NCI-H146 treated with DMSO at 0.1 percent for 48 hours (cell line): Measurements from ENCODE around the gene SLC39A11.
"Not testable (repeated sequence)": the region's sequence is repeated elsewhere in the genome, so short reads cannot be mapped to it uniquely, and the experiment has no call there.

ENCODE experiments used
- DNase-seq: peaks from one replicate; lab custom pipeline; 2025; ENCODE audit not compliant: unreplicated experiment; lab: John Stamatoyannopoulos, UW

Gene SLC39A11

GRCh38 chr17:73072219-73072962 lies 20.1 kb downstream of the SLC39A11 start:
- DNase-seq: no peak

DNA sequence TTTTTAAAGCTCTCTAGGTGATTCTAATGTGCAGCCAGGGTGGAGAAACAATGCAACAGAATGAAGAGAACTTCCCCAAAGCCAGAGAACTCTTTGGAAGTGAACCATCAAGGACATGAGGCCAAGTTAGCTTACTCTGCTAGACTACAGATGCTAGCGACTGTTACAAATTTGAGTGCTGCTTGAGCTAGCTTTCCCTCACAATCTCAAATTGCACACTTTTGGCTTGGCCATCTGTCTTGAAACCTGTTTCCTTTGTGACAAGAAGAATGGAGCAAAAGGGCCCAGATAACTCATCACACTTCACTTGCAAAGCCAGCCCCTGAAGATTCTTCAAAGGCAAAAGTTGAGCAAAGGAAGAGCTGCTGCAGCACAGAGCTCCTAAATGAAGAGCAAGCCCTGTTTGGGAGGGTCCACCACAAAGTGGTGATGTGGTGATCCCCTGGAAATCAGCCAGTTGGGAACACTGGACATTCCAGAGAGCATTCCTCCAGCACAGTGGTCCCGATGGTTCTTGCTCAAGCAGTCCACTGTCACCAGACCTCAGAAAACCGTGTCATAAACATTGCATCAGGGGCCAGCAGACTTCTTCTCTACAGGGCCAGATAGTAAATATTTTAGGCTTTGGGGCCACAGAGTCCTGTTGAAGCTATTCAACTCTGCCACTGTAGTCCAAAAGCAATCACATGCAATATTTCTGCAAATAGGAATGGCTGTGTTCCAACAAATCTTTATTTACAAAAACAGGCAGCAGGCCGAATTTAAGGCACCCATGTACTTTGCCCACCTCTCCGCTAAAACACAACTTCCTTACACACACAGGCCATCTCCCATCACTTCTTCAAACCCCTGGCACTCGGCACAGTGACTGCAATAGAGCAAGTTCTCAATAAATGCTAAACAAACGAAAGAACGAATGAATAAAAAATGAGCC lies 21.2 kb downstream of the SLC39A11 start:
- no peak for DNase-seq

- DNase-seq: no peak
These were observed 22.6 kb downstream of the SLC39A11 start for GRCh38 chr17:73069841-73070240.

- no peak for DNase-seq
These were observed 23.2 kb downstream of the SLC39A11 start for GRCh38 chr17:73069164-73069770.

DNA sequence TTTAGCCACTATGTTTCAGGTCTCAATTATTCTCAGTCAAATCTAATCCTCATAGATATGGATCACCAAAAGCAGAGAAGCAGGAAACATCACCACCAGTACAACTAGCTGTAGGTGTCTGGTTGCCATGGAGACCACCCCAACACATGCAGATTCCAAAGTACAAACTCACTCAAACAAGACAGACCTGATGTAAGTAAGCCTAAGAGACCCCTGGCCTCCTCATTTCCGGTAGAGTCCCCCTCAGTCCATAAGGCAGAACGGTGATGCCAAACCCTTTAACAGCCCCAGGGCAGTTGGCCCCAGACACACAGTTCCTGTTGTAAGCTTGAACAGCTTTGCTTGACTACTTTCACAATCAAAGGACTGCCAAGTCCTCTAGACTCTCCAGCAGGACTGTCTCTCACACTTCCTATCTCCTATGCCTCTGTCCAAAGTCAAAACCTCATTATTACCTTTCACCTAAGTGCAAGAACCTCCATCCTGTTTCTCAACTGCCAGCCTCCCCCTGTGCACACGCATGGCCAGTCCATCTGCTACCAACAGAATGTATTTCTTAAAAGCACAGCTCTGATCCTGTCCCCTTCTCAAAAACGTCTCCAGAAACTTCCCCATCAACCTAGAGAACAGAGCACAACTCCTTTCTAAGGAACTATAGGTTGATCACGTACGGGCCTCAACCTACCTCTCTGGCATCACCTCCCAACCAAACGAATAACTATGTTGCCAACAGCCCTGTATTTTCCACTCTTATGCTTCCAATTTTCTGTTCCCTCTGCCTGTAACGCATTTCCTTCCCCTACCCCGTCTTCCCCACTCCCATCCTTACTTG lies 23.9 kb downstream of the SLC39A11 start:
- DNase-seq: no peak

DNA sequence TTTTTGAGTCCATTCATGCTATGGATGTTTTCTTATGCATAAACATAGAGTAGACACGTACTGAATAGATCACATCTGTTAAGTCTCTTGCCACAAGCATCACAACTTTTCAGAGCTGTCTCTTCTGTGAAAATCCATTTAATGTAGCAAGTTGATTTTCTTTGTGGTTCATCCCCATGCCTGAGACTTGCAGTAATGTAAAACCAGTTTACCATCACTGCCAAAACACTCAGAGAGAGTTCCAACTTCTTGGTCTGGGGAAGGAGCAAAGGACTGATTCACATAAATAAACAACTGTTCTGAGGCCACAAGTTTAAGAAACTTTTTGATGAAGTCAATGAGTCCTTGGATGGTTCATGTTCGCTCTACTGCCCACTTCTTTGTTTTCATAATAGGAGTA lies 24.8 kb downstream of the SLC39A11 start:
- DNase-seq: not testable (repeated sequence)

DNA sequence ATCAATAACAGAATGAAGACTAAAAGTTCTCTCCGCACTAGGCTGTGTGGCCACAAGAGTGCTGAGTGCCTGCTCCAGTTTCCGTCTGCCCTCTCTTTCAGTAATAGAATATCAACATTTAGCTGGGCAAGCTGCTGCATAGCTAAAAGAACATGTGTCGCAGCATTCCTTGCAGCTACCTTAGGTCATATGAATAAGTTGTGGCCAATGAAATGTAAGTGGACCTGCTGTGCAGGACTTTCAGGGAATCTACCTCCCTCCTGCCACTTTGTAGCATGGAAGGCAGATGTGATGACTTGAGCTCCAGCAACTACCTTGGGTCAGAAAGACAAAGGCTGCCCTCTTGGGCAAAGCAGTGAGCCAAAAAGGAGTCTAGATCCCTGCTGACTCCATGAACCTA lies 25.4 kb downstream of the SLC39A11 start:
- no peak for DNase-seq

DNA sequence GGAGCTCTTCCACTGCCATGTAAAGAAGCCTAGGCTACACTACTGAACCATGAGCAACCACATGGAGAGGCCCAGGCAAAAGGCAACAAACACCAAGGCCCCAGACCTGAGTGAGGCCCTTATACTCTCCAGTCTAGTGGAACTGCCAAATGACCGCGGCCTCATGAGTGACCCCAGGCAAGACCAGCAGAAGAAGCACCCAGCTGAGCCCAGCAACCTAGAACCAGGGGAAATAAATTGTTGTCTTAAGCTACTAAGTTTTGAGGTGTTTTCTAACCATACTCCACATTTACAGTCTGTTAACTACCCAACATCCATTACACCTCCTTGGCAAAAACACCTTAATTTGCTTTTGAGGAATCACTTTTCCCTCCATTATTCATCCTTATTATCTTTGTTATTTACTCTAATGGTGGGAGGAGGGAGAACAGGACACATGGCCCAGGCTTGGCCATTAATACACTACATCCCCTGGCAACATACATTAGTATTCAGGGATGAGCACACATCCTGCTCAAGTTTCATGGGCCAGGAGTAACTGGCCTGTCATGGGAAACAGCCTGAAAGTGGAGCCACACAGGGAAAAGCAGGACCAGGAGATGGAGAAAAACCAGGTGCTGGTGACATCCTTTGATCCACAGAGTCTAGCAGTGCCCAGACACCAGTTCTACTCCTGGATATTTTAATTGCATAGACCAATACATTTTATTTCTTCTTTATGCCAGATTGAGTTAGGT lies 26.2 kb downstream of the SLC39A11 start:
- no peak for DNase-seq

GRCh38 chr17:73065376-73065775 lies 27.1 kb downstream of the SLC39A11 start:
- DNase-seq: no peak

GRCh38 chr17:73064084-73064938 lies 28.2 kb downstream of the SLC39A11 start:
- DNase-seq: no peak

GRCh38 chr17:73062726-73063125 lies 29.8 kb downstream of the SLC39A11 start:
- DNase-seq: no peak

DNA sequence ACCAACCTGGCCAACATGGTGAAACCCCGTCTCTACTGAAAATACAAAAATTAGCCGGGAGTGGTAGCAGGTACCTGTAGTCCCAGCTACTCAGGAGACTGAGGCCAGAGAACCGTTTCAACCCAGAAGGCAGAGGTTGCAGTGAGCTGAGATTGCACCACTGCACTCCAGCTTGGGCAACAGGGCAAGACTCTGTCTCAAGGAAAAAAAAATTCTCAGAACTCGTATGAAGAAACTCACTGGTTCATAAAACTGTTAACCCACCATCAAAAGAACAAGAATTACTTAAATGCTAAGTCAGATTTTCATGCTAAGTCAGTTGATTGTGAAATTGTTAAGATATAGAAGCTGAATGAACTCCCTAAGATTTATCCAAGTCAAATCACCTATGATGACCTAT lies 31.3 kb downstream of the SLC39A11 start:
- no peak for DNase-seq

DNA sequence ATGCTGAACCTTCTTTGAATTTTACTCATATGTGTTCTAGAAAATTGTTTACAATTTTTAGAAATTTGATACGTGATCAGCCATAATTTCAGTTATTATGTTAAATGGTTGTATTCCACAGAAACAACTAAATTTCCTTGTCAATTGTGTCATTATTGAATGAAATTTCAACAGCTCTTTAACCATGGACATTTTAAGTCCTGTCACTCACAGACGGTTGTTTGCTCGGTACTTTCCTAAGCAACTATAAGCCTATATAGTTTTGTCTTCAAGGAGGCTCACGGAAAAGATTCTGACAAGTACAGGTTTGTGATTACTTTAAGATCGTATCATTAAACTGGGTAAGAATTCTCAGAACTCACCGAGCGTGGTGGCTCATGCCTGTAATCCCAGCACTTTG lies 31.8 kb downstream of the SLC39A11 start:
- DNase-seq: no peak

DNA sequence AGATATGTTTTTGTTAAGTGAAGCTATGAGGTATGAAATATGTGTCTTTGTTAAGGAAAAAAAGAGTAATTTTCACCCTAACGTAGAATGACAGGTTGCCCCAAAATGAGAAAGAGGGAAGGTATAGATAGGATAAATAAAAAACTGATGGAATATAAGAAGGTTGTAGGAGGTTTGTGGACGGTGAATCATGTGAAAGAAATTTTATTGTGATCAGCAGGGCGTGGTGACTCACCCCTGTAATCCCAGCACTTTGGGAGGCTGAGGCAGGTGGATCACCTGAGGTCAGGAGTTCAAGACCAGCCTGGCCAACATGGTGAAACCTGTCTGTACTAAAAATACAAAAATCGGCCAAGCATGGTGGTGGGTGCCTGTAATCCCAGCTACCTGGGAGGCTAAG lies 32.8 kb downstream of the SLC39A11 start:
- not testable (repeated sequence) for DNase-seq

GRCh38 chr17:73058022-73058421 lies 34.5 kb downstream of the SLC39A11 start:
- DNase-seq: no peak

DNA sequence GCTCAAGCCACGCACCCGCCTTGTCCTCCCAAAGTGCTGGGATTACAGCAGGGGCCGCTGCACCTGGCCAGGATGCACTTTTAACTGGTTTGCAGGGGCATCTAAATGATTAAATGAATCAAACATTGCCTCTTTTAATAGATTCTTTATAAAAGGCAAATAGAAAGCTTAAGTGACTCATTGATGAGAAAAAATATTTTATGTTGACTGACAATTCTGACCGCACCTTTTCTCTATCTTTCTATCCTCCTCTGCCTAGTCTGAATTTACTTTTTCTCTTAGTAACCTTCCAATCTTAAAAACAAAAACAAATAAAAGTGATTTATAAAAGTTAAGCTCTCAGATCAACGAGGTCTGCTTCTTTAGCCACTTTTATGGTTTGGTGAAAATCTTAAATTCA lies 35.3 kb downstream of the SLC39A11 start:
- no peak for DNase-seq

GRCh38 chr17:73052923-73053322 lies 39.6 kb downstream of the SLC39A11 start:
- DNase-seq: no peak

GRCh38 chr17:73050797-73051196 lies 41.7 kb downstream of the SLC39A11 start:
- DNase-seq: no peak

DNA sequence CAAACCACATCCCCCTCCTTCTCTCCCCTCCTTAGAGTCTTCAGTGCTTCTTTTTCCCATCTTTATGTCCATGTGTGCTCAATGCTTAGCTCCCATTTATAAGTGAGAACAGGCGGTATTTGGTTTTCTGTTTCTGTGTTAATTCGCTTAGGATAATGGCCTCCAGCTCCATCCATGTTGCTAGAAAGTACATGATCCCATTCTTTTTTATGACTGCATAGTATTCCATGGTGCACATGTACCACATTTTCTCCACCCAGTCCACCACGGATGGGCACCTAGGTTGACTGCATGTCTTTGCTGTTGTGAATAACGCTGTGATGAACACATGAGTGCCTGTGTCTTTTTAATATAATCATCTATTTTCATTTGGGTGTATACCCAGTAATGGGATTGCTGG lies 44.3 kb downstream of the SLC39A11 start:
- no peak for DNase-seq
